Activated CD4-positive, alpha-beta T cell treated with anti-CD3 and anti-CD28 coated beads, Interleukin-2, amount 50 U/mL, for 16 hours (primary cell): ENCODE measurements around the gene VHLL.
"Not testable (repeated sequence)": the region's sequence is repeated elsewhere in the genome, so short reads cannot be mapped to it uniquely, and the experiment has no call there.

Source experiments
- DNase-seq: peaks from one replicate; pipeline ENCODE4 v3.0.0-alpha.2; 2020

Gene VHLL

GRCh38 chr1:156298852-156299357 lies at the start of gene VHLL:
Gene VHLL, minus strand, starts transcription at chr1:156299307. Its CDS starts 118 bp downstream, at chr1:156299189.
- no peak for DNase-seq

GRCh38 chr1:156347331-156347730 lies 48.2 kb upstream of the VHLL start:
- DNase-seq, result no peak

- no peak for DNase-seq
These were observed 47.5 kb upstream of the VHLL start for GRCh38 chr1:156346636-156347035.

- not testable (repeated sequence) for DNase-seq
These were observed 46.9 kb upstream of the VHLL start for GRCh38 chr1:156346035-156346434.

GRCh38 chr1:156344409-156344808 lies 45.3 kb upstream of the VHLL start:
- no peak for DNase-seq

- DNase-seq, result no peak
These were observed 43.3 kb upstream of the VHLL start for GRCh38 chr1:156342166-156342955.

GRCh38 chr1:156338180-156338976 lies 39.3 kb upstream of the VHLL start, which contains the start of the genes CCT3 and TSACC:
Gene CCT3, minus strand, starts transcription at chr1:156338292. Its CDS starts 108 bp downstream, at chr1:156338184.
Gene TSACC, plus strand, starts transcription at chr1:156338526. Its CDS starts 1,232 bp downstream, at chr1:156339758.
- peak; percentile 100 for DNase-seq

- DNase-seq, result no peak
These were observed 38.7 kb upstream of the VHLL start for GRCh38 chr1:156337888-156338179.

GRCh38 chr1:156337052-156337887 lies 38.2 kb upstream of the VHLL start:
- no peak for DNase-seq

- DNase-seq, result peak; percentile 23
These were observed 37.1 kb upstream of the VHLL start for GRCh38 chr1:156336242-156336641.

GRCh38 chr1:156323179-156323578 lies 24.1 kb upstream of the VHLL start:
- DNase-seq, result not testable (repeated sequence)

- no peak for DNase-seq
These were observed 21.5 kb upstream of the VHLL start for GRCh38 chr1:156320560-156320959.

- DNase-seq, result no peak
These were observed 20.6 kb upstream of the VHLL start for GRCh38 chr1:156319664-156320063.

- no peak for DNase-seq
These were observed 17.8 kb upstream of the VHLL start for GRCh38 chr1:156316909-156317308.

GRCh38 chr1:156310962-156311361 lies 11.9 kb upstream of the VHLL start:
- no peak for DNase-seq

GRCh38 chr1:156308078-156308477 lies 9.0 kb upstream of the VHLL start:
- no peak for DNase-seq

GRCh38 chr1:156305215-156305614 lies 6.1 kb upstream of the VHLL start:
- no peak for DNase-seq

GRCh38 chr1:156303241-156303640 lies 4.1 kb upstream of the VHLL start:
- no peak for DNase-seq

GRCh38 chr1:156295391-156295947 lies 3.6 kb downstream of the VHLL start, which contains the start of gene GLMP:
Gene GLMP, minus strand, starts transcription at chr1:156295679. Its CDS starts 34 bp downstream, at chr1:156295645.
- peak; percentile 61 for DNase-seq

GRCh38 chr1:156293895-156294294 lies 5.2 kb downstream of the VHLL start:
- no peak for DNase-seq

GRCh38 chr1:156293098-156293434 lies 6.0 kb downstream of the VHLL start:
- no peak for DNase-seq

- DNase-seq, result peak; percentile 14
These were observed 7.7 kb downstream of the VHLL start for GRCh38 chr1:156291226-156292061.
